ENCODE measurements around the gene MBD5.

Gene MBD5

GRCh38 chr2:148455791-148456190 lies 434.9 kb downstream of the MBD5 start:
- no peaks in the 10 kb centered on the region for H3K9me3 ChIP-seq (ENCODE audit: control insufficient read depth, low read length)
- H3K4ac ChIP-seq (ENCODE audit: low read depth in 1 of 2, low read length in 2 of 2), result no peak overlapping the region
- H2BK15ac ChIP-seq (ENCODE audit: low read depth, poor library complexity, severe bottlenecking), result no peak overlapping the region
- peaks cover 4% of the 10 kb centered on the region for H3K79me1 ChIP-seq (replicated peaks; ENCODE audit: low read length, poor library complexity, severe bottlenecking)
- no peak overlapping the region for H3K4me2 ChIP-seq (ENCODE audit: low read length, poor library complexity, severe bottlenecking)
- no peak overlapping the region for H3K23ac ChIP-seq (ENCODE audit: low read length in 2 of 2)
- no peak overlapping the region for H3K27ac ChIP-seq (ENCODE audit: low read length, poor library complexity, severe bottlenecking)
- no peak overlapping the region for H4K91ac ChIP-seq (ENCODE audit: low read length)
- peak; percentile 5 for DNase-seq
- no peaks in the 10 kb centered on the region for H3K4me1 ChIP-seq (ENCODE audit: control insufficient read depth, insufficient read depth, low read depth, low read length)
- H3K27me3 ChIP-seq (ENCODE audit: control insufficient read depth in 1 of 2, insufficient read depth in 1 of 2, low read length in 2 of 2), result no peaks in the 10 kb centered on the region
- no peak overlapping the region for H3K18ac ChIP-seq (ENCODE audit: low read depth in 1 of 2, low read length in 2 of 2)
- no peak overlapping the region for H3K9ac ChIP-seq (ENCODE audit: low read length)
- 96% methylated on average over 4 of the region's 4 CpGs for WGBS
- H2BK12ac ChIP-seq (ENCODE audit: low read length in 2 of 2), result no peak overlapping the region
- H3K36me3 ChIP-seq (ENCODE audit: control insufficient read depth in 1 of 2, insufficient read depth in 2 of 2, low read depth in 1 of 2, low read length in 2 of 2), result peaks cover 2 to 3% of the 10 kb centered on the region in 2 experiments
- H4K8ac ChIP-seq (ENCODE audit: low read length), result no peak overlapping the region
- no peak overlapping the region for H3K14ac ChIP-seq (ENCODE audit: low read length in 2 of 2)
- no peak overlapping the region for H3K4me3 ChIP-seq (ENCODE audit: insufficient read depth in 1 of 2, low read depth in 1 of 2, low read length in 2 of 2)
- no peak overlapping the region for H2BK120ac ChIP-seq (ENCODE audit: low read depth, low read length)
- H2AK5ac ChIP-seq (ENCODE audit: low read length, severe bottlenecking), result no peak overlapping the region
- no peak overlapping the region for H2AFZ ChIP-seq (ENCODE audit: low read depth, low read length)
- no peak overlapping the region for H2BK5ac ChIP-seq (ENCODE audit: low read depth, low read length, poor library complexity, severe bottlenecking)

DNA sequence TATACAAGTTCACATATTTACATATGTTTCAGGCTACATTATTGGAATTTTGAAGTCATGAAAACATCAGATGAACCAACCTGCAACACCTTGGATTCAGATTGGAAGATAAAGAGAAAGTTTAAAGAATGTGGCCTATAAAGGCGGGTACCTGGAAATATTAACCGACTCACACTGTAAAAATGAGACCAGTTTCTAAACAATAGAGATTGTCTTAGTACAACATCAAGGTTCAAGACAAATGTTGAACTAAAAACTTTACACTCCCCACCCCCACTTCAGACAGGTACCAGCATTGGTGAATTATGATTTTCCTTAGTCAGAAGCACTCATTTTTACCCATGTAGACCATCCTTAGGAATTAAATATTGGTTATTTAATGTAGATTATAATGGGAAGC lies 437.3 kb downstream of the MBD5 start:
- no peak for DNase-seq
- no peak overlapping the region for H2BK15ac ChIP-seq (ENCODE audit: low read depth, poor library complexity, severe bottlenecking)
- H2BK12ac ChIP-seq (ENCODE audit: low read length in 2 of 2), result no peak overlapping the region
- H3K79me1 ChIP-seq (replicated peaks; ENCODE audit: low read length, poor library complexity, severe bottlenecking), result peaks cover 3% of the 10 kb centered on the region
- H3K23ac ChIP-seq (ENCODE audit: low read length in 2 of 2), result no peak overlapping the region
- H3K14ac ChIP-seq (ENCODE audit: low read length in 2 of 2), result no peak overlapping the region
- no peak overlapping the region for H4K91ac ChIP-seq (ENCODE audit: low read length)
- peaks cover 2 to 3% of the 10 kb centered on the region in 2 experiments for H3K36me3 ChIP-seq (ENCODE audit: control insufficient read depth in 1 of 2, insufficient read depth in 2 of 2, low read depth in 1 of 2, low read length in 2 of 2)
- WGBS, result 92% methylated on average over 2 of the region's 2 CpGs
- no peak overlapping the region for H2BK120ac ChIP-seq (ENCODE audit: low read depth, low read length)
- no peak overlapping the region for H3K4ac ChIP-seq (ENCODE audit: low read depth in 1 of 2, low read length in 2 of 2)
- H3K4me2 ChIP-seq (ENCODE audit: low read length, poor library complexity, severe bottlenecking), result no peak overlapping the region
- H2AFZ ChIP-seq (ENCODE audit: low read depth, low read length), result no peak overlapping the region
- H3K27ac ChIP-seq (ENCODE audit: low read length, poor library complexity, severe bottlenecking), result no peak overlapping the region
- H3K4me1 ChIP-seq (ENCODE audit: control insufficient read depth, insufficient read depth, low read depth, low read length), result no peaks in the 10 kb centered on the region
- H2BK5ac ChIP-seq (ENCODE audit: low read depth, low read length, poor library complexity, severe bottlenecking), result no peak overlapping the region
- H3K4me3 ChIP-seq (ENCODE audit: insufficient read depth in 1 of 2, low read depth in 1 of 2, low read length in 2 of 2), result no peak overlapping the region
- H2AK5ac ChIP-seq (ENCODE audit: low read length, severe bottlenecking), result no peak overlapping the region
- H3K18ac ChIP-seq (ENCODE audit: low read depth in 1 of 2, low read length in 2 of 2), result no peak overlapping the region
- no peaks in the 10 kb centered on the region for H3K27me3 ChIP-seq (ENCODE audit: control insufficient read depth in 1 of 2, insufficient read depth in 1 of 2, low read length in 2 of 2)
- no peak overlapping the region for H3K9ac ChIP-seq (ENCODE audit: low read length)
- no peaks in the 10 kb centered on the region for H3K9me3 ChIP-seq (ENCODE audit: control insufficient read depth, low read length)
- H4K8ac ChIP-seq (ENCODE audit: low read length), result no peak overlapping the region

GRCh38 chr2:148459377-148459778 lies 438.5 kb downstream of the MBD5 start:
- H2BK5ac ChIP-seq (ENCODE audit: low read depth, low read length, poor library complexity, severe bottlenecking), result no peak overlapping the region
- H2BK120ac ChIP-seq (ENCODE audit: low read depth, low read length), result no peak overlapping the region
- no peak overlapping the region for H2BK12ac ChIP-seq (ENCODE audit: low read length in 2 of 2)
- H3K36me3 ChIP-seq (ENCODE audit: control insufficient read depth in 1 of 2, insufficient read depth in 2 of 2, low read depth in 1 of 2, low read length in 2 of 2), result peaks cover 2 to 12% of the 10 kb centered on the region in 2 experiments
- H2AK5ac ChIP-seq (ENCODE audit: low read length, severe bottlenecking), result no peak overlapping the region
- H3K4ac ChIP-seq (ENCODE audit: low read depth in 1 of 2, low read length in 2 of 2), result no peak overlapping the region
- H3K4me2 ChIP-seq (ENCODE audit: low read length, poor library complexity, severe bottlenecking), result no peak overlapping the region
- no peak overlapping the region for H3K4me3 ChIP-seq (ENCODE audit: insufficient read depth in 1 of 2, low read depth in 1 of 2, low read length in 2 of 2)
- H3K27me3 ChIP-seq (ENCODE audit: control insufficient read depth in 1 of 2, insufficient read depth in 1 of 2, low read length in 2 of 2), result no peaks in the 10 kb centered on the region
- no peaks in the 10 kb centered on the region for H3K4me1 ChIP-seq (ENCODE audit: control insufficient read depth, insufficient read depth, low read depth, low read length)
- no peak overlapping the region for H3K9ac ChIP-seq (ENCODE audit: low read length)
- no peak overlapping the region for H2BK15ac ChIP-seq (ENCODE audit: low read depth, poor library complexity, severe bottlenecking)
- no peak overlapping the region for H3K14ac ChIP-seq (ENCODE audit: low read length in 2 of 2)
- H3K23ac ChIP-seq (ENCODE audit: low read length in 2 of 2), result no peak overlapping the region
- no peaks in the 10 kb centered on the region for H3K9me3 ChIP-seq (ENCODE audit: control insufficient read depth, low read length)
- H4K91ac ChIP-seq (ENCODE audit: low read length), result no peak overlapping the region
- H4K8ac ChIP-seq (ENCODE audit: low read length), result no peak overlapping the region
- no peak overlapping the region for H3K27ac ChIP-seq (ENCODE audit: low read length, poor library complexity, severe bottlenecking)
- no peak overlapping the region for H3K18ac ChIP-seq (ENCODE audit: low read depth in 1 of 2, low read length in 2 of 2)
- peaks cover 3% of the 10 kb centered on the region for H3K79me1 ChIP-seq (replicated peaks; ENCODE audit: low read length, poor library complexity, severe bottlenecking)
- DNase-seq, result peak; percentile 6
- H2AFZ ChIP-seq (ENCODE audit: low read depth, low read length), result no peak overlapping the region

DNA sequence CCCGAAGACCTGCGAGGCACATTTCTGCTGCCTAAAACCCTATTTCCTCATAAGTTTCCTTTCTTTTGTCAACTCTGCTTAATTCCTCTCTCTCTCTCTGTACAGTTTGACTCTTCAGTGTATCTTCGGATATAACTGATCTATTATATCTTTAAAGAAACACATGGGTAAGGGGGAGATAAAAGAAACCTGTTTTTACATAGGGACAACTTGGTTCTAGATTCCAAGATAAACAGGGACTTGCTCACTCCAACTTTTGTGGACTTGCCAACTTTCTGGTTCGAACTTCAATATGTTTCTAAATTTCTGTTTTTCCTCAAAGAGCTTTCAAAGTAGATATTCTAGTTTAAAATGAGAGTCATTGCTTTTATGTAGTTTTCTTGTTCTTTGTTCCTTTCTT lies 441.0 kb downstream of the MBD5 start:
- Histone ChIP-seq H3K36me3 (ENCODE audit: control insufficient read depth in 1 of 2, insufficient read depth in 2 of 2, low read depth in 1 of 2, low read length in 2 of 2) (peaks cover 2 to 21% of the 10 kb centered on the region in 2 experiments), H2BK120ac (ENCODE audit: low read depth, low read length) (no peak overlapping the region), H3K9ac (ENCODE audit: low read length) (no peak overlapping the region), H3K27ac (ENCODE audit: low read length, poor library complexity, severe bottlenecking) (no peak overlapping the region), H3K4me1 (ENCODE audit: control insufficient read depth, insufficient read depth, low read depth, low read length) (no peaks in the 10 kb centered on the region), H2AFZ (ENCODE audit: low read depth, low read length) (no peak overlapping the region), H3K14ac (ENCODE audit: low read length in 2 of 2) (no peak overlapping the region), H3K79me1 (replicated peaks; ENCODE audit: low read length, poor library complexity, severe bottlenecking) (peaks cover 3% of the 10 kb centered on the region), H2BK5ac (ENCODE audit: low read depth, low read length, poor library complexity, severe bottlenecking) (no peak overlapping the region), H4K91ac (ENCODE audit: low read length) (no peak overlapping the region), H2AK5ac (ENCODE audit: low read length, severe bottlenecking) (no peak overlapping the region), H2BK12ac (ENCODE audit: low read length in 2 of 2) (no peak overlapping the region), H3K23ac (ENCODE audit: low read length in 2 of 2) (no peak overlapping the region), H3K27me3 (ENCODE audit: control insufficient read depth in 1 of 2, insufficient read depth in 1 of 2, low read length in 2 of 2) (no peaks in the 10 kb centered on the region), H3K18ac (ENCODE audit: low read depth in 1 of 2, low read length in 2 of 2) (no peak overlapping the region), H3K4ac (ENCODE audit: low read depth in 1 of 2, low read length in 2 of 2) (no peak overlapping the region), H4K8ac (ENCODE audit: low read length) (no peak overlapping the region), H2BK15ac (ENCODE audit: low read depth, poor library complexity, severe bottlenecking) (no peak overlapping the region), H3K9me3 (ENCODE audit: control insufficient read depth, low read length) (no peaks in the 10 kb centered on the region), H3K4me3 (ENCODE audit: insufficient read depth in 1 of 2, low read depth in 1 of 2, low read length in 2 of 2) (no peak overlapping the region), H3K4me2 (ENCODE audit: low read length, poor library complexity, severe bottlenecking) (no peak overlapping the region)
- 100% methylated on average over 2 of the region's 4 CpGs for WGBS
- DNase-seq, result no peak
